Left renal pelvis (tissue), 4 donors: ENCODE data around the gene SETSIP. TPM values are rescaled to one million over a fixed set of nuclear protein-coding genes. Genes with fewer than 3 reads are reported as not detected.
"Not testable (repeated sequence)": the region's sequence is repeated elsewhere in the genome, so short reads cannot be mapped to it uniquely, and the experiment has no call there.

Experiments used
- DNase-seq, 4 donors: peaks; one replicate each; pipeline ENCODE4 v3.0.0-alpha.2; 2013; ENCODE audit warnings: low read depth in 4 of 4, low spot score in 3 of 4
- polyA plus RNA-seq, 4 donors: library from polyadenylated mRNA; unstranded; fragments of 120-200 nt; gene quantifications; one replicate each; pipeline ENCODE4 v1.2.1, GENCODE V29; 2013; ENCODE audit not compliant: insufficient read length in 4 of 4

SETSIP gene
- polyA plus RNA-seq = under 1 TPM; 0.42 to 0.79 (median 0.54) TPM

- DNase-seq = no peak
Observed at GRCh38 chr1:92075311-92075710, at the start of gene SETSIP. Gene SETSIP (minus strand): TSS chr1:92075411. CDS start chr1:92075411, 0 bp downstream.

GRCh38 chr1:92123868-92124267 is 48.7 kb upstream of the SETSIP start:
- no peak for DNase-seq

- no peak for DNase-seq
Observed at GRCh38 chr1:92118826-92119225, 43.6 kb upstream of the SETSIP start.

GRCh38 chr1:92117526-92117925 is 42.3 kb upstream of the SETSIP start:
- no peak for DNase-seq

- no peak for DNase-seq
Observed at GRCh38 chr1:92108631-92109030, 33.4 kb upstream of the SETSIP start.

- DNase-seq = no peak
Observed at GRCh38 chr1:92105546-92106081, 30.4 kb upstream of the SETSIP start.

GRCh38 chr1:92096317-92096716 is 21.1 kb upstream of the SETSIP start:
- DNase-seq = no peak

- no peak for DNase-seq
Observed at GRCh38 chr1:92095874-92096273, 20.7 kb upstream of the SETSIP start.

GRCh38 chr1:92094595-92094994 is 19.4 kb upstream of the SETSIP start:
- no peak for DNase-seq

GRCh38 chr1:92094090-92094489 is 18.9 kb upstream of the SETSIP start:
- no peak for DNase-seq

- no peak for DNase-seq
Observed at GRCh38 chr1:92091625-92092024, 16.4 kb upstream of the SETSIP start.

GRCh38 chr1:92087542-92087941 is 12.3 kb upstream of the SETSIP start:
- DNase-seq = no peak

GRCh38 chr1:92085727-92086126 is 10.5 kb upstream of the SETSIP start:
- DNase-seq = no peak

GRCh38 chr1:92084651-92085050 is 9.4 kb upstream of the SETSIP start:
- DNase-seq = no peak

GRCh38 chr1:92081031-92081430 is 5.8 kb upstream of the SETSIP start:
- no peak for DNase-seq

GRCh38 chr1:92080128-92080985 is 5.1 kb upstream of the SETSIP start, which contains the start of gene BTBD8:
Gene BTBD8 (plus strand): TSS chr1:92080345. CDS start chr1:92080572, 227 bp downstream.
- peak; percentile 52 to 66 (median 60) for DNase-seq

- DNase-seq = no peak
Observed at GRCh38 chr1:92079441-92079840, 4.2 kb upstream of the SETSIP start.

- not testable (repeated sequence) for DNase-seq
Observed at GRCh38 chr1:92078077-92078476, 2.9 kb upstream of the SETSIP start.

GRCh38 chr1:92076363-92076762 is 1.2 kb upstream of the SETSIP start:
- no peak for DNase-seq

- not testable (repeated sequence) for DNase-seq
Observed at GRCh38 chr1:92074446-92074845, 765 bp downstream of the SETSIP start.

- DNase-seq = no peak
Observed at GRCh38 chr1:92070892-92071291, 4.3 kb downstream of the SETSIP start.

GRCh38 chr1:92066321-92066720 is 8.9 kb downstream of the SETSIP start:
- DNase-seq = no peak
